H1 (cell line): ENCODE data around the gene ASXL1. TPM values are rescaled to one million over a fixed set of nuclear protein-coding genes. Genes with fewer than 3 reads are reported as not detected.

Source experiments
- CTCF ChIA-PET: fragments of 300-600 bp; sonication (Branson Sonifier 250); formaldehyde crosslinking; loops from one replicate; lab custom pipeline; 2021; ENCODE audit not compliant: partially characterized antibody; lab: Charles Lee
- POLR2A ChIA-PET: fragments of 300-600 bp; sonication (Branson Sonifier 250); formaldehyde crosslinking; loops from one replicate; lab custom pipeline; 2021; ENCODE audit warnings: inconsistent platforms; ENCODE audit not compliant: partially characterized antibody; lab: Charles Lee
- DNase-seq, 2 experiments: peaks; one replicate each; pipeline versions ENCODE4 v3.0.0 to v3.0.0-alpha.2; 2010 to 2022; ENCODE audit warnings: low spot score in 2 of 2, low read depth in 1 of 2, mixed read lengths in 1 of 2
- FAIRE-seq: peaks from 2 replicates; lab custom pipeline; 2011; peaks lifted over from hg19 to GRCh38; lab: Jason Lieb, UNC
- H2AFZ ChIP-seq: 2 replicates; pipeline ENCODE4 v1.8.1; 2012; ENCODE audit warnings: low read length, inconsistent platforms
- H2AK5ac ChIP-seq: 2 replicates; pipeline ENCODE4 v1.6.1; 2013; ENCODE audit warnings: low read depth, low read length
- H2BK120ac ChIP-seq: replicated peaks from 2 replicates; pipeline ENCODE3; 2013; ENCODE audit warnings: low read depth, low read length, inconsistent platforms
- H2BK12ac ChIP-seq: 2 replicates; pipeline ENCODE4 v1.6.1; 2013; ENCODE audit warnings: low read depth, low read length
- H2BK15ac ChIP-seq: 2 replicates; pipeline ENCODE4 v1.6.1; 2013; ENCODE audit warnings: low read length
- H2BK20ac ChIP-seq: 2 replicates; pipeline ENCODE4 v1.6.1; 2013; ENCODE audit warnings: low read length
- H2BK5ac ChIP-seq: 2 replicates; pipeline ENCODE4 v1.6.1; 2013; ENCODE audit warnings: low read depth, low read length
- H3K14ac ChIP-seq: 2 replicates; pipeline ENCODE4 v1.6.1; 2013; ENCODE audit warnings: inconsistent platforms; ENCODE audit not compliant: insufficient read length
- H3K18ac ChIP-seq: 2 replicates; pipeline ENCODE4 v1.6.1; 2013; ENCODE audit warnings: low read length; ENCODE audit errors: extremely low read depth
- H3K23ac ChIP-seq: 2 replicates; pipeline ENCODE4 v1.6.1; 2013; ENCODE audit warnings: inconsistent platforms; ENCODE audit not compliant: insufficient read length
- H3K23me2 ChIP-seq: 2 replicates; pipeline ENCODE4 v1.6.1; 2013; ENCODE audit warnings: low read depth, low read length
- H3K27ac ChIP-seq: 2 replicates; pipeline ENCODE4 v1.6.1; 2011; ENCODE audit warnings: low read depth, low read length, inconsistent platforms
- H3K27me3 ChIP-seq, 4 experiments: replicated peaks in 1 of 4; 1 replicate in 1 of 4; 2 replicates in 3 of 4; pipeline versions ENCODE4 v1.6.1 to v1.8.1; 2011 to 2013; ENCODE audit warnings: low read length in 3 of 4, mild to moderate bottlenecking in 3 of 4, inconsistent platforms in 2 of 4, mixed read lengths in 2 of 4, moderate library complexity in 1 of 4; ENCODE audit not compliant: control insufficient read depth in 3 of 4, insufficient read depth in 3 of 4; ENCODE audit errors: extremely low read depth in 1 of 4
- H3K36me3 ChIP-seq, 4 experiments: 2 replicates each; pipeline versions ENCODE4 v1.6.1 to v1.8.1; 2011 to 2013; ENCODE audit warnings: mild to moderate bottlenecking in 4 of 4, low read length in 3 of 4, moderate library complexity in 2 of 4, control low read depth in 1 of 4, inconsistent platforms in 1 of 4; ENCODE audit not compliant: insufficient read depth in 4 of 4, control insufficient read depth in 2 of 4
- H3K4ac ChIP-seq: replicated peaks from 2 replicates; pipeline ENCODE3; 2013; ENCODE audit warnings: low read length, low read depth, mixed read lengths, inconsistent platforms; ENCODE audit not compliant: insufficient read length
- H3K4me1 ChIP-seq, 4 experiments: replicated peaks in 1 of 4; 1 replicate in 1 of 4; 2 replicates in 3 of 4; pipeline versions ENCODE4 v1.6.1 to v1.8.1; 2011 to 2013; ENCODE audit warnings: low read length in 3 of 4, inconsistent platforms in 2 of 4, mixed read lengths in 1 of 4; ENCODE audit not compliant: insufficient read depth in 4 of 4, control insufficient read depth in 3 of 4
- H3K4me2 ChIP-seq, 2 experiments: 2 replicates each; pipeline versions ENCODE4 v1.6.1 to v1.8.1; 2011 to 2013; ENCODE audit warnings: low read depth in 2 of 2, low read length in 2 of 2, control low read depth in 1 of 2, inconsistent platforms in 1 of 2, mild to moderate bottlenecking in 1 of 2; ENCODE audit not compliant: insufficient read depth in 1 of 2
- H3K4me3 ChIP-seq, 4 experiments: fragments of 200-600, 300-600 bp in 1 of 4; sonication (generic), shearing (Covaris generic), sonication (Bioruptor Twin) in 1 of 4; 2 replicates each; pipeline versions ENCODE4 v1.5.1 to v1.8.1; 2011 to 2016; ENCODE audit warnings: low read length in 4 of 4, low read depth in 3 of 4, control low read depth in 2 of 4, inconsistent platforms in 2 of 4, mild to moderate bottlenecking in 2 of 4, mixed read lengths in 1 of 4, moderate library complexity in 1 of 4; ENCODE audit not compliant: insufficient read depth in 2 of 4; ENCODE audit errors: extremely low read depth in 1 of 4
- H3K56ac ChIP-seq: replicated peaks from 2 replicates; pipeline ENCODE3; 2013; ENCODE audit warnings: low read depth, mild to moderate bottlenecking, mixed read lengths, low read length, inconsistent platforms; ENCODE audit not compliant: insufficient read length
- H3K79me1 ChIP-seq: 2 replicates; pipeline ENCODE4 v1.6.1; 2013; ENCODE audit warnings: low read depth, low read length, control low read depth
- H3K79me2 ChIP-seq, 2 experiments: 2 replicates each; pipeline versions ENCODE4 v1.6.1 to v1.8.1; 2012 to 2013; ENCODE audit warnings: low read length in 2 of 2, mild to moderate bottlenecking in 2 of 2, inconsistent platforms in 1 of 2; ENCODE audit not compliant: insufficient read depth in 2 of 2, control insufficient read depth in 1 of 2
- H3K9ac ChIP-seq, 4 experiments: replicated peaks in 1 of 4; 1 replicate in 1 of 4; 2 replicates in 3 of 4; pipeline versions ENCODE4 v1.6.1 to v1.8.1; 2011 to 2013; ENCODE audit warnings: low read depth in 3 of 4, low read length in 3 of 4, control low read depth in 2 of 4, mild to moderate bottlenecking in 2 of 4, moderate library complexity in 2 of 4, inconsistent platforms in 1 of 4; ENCODE audit errors: extremely low read depth in 1 of 4
- H3K9me3 ChIP-seq, 2 experiments: 2 replicates each; pipeline versions ENCODE4 v1.6.1 to v1.8.1; 2012 to 2013; ENCODE audit warnings: mild to moderate bottlenecking in 2 of 2, moderate library complexity in 2 of 2, control low read depth in 1 of 2, inconsistent platforms in 1 of 2, low read depth in 1 of 2, low read length in 1 of 2, mixed read lengths in 1 of 2; ENCODE audit not compliant: insufficient read depth in 2 of 2
- H4K20me1 ChIP-seq, 2 experiments: replicated peaks in 1 of 2; 2 replicates each; pipeline versions ENCODE3 to v1.8.1; 2011 to 2013; ENCODE audit warnings: inconsistent platforms in 2 of 2, low read length in 2 of 2, mild to moderate bottlenecking in 1 of 2; ENCODE audit not compliant: insufficient read depth in 2 of 2, control insufficient read depth in 1 of 2
- H4K5ac ChIP-seq: 2 replicates; pipeline ENCODE4 v1.6.1; 2013; ENCODE audit warnings: low read length, low read depth, mixed read lengths, inconsistent platforms; ENCODE audit not compliant: insufficient read length
- H4K8ac ChIP-seq: 2 replicates; pipeline ENCODE4 v1.8.0; 2013; ENCODE audit warnings: mild to moderate bottlenecking, moderate library complexity, low read length, inconsistent platforms; ENCODE audit not compliant: insufficient read depth; ENCODE audit errors: extremely low read depth
- H4K91ac ChIP-seq: replicated peaks from 2 replicates; pipeline ENCODE3; 2013; ENCODE audit warnings: low read length, mixed read lengths, inconsistent platforms; ENCODE audit not compliant: insufficient read length
- YY1 ChIP-seq: IDR thresholded peaks from 2 replicates; pipeline ENCODE4 v1.6.1; 2011; ENCODE audit warnings: low read depth, mild to moderate bottlenecking, low read length
- WGBS, 2 experiments: shearing (Covaris generic) in 1 of 2; methylation state at CpG; one replicate each; pipeline versions ENCODE4 v1.1.6 to v1.1.7; 2013 to 2015; ENCODE audit warnings: low lambda C conversion rate in 2 of 2, mixed read lengths in 2 of 2, inconsistent platforms in 1 of 2, low coverage in 1 of 2, missing lambda C conversion rate in 1 of 2; ENCODE audit not compliant: insufficient replicate concordance in 2 of 2, insufficient coverage in 1 of 2, insufficient read length in 1 of 2; ENCODE audit errors: extremely low coverage in 1 of 2, missing lambda C conversion rate in 1 of 2; 5-methylcytosine and 5-hydroxymethylcytosine counted together
- polyA plus RNA-seq, 7 experiments: library from polyadenylated mRNA; depleted of rRNA in 3 of 7; stranded (reverse) in 5 of 7; unstranded in 2 of 7; fragments of >200 nt in 5 of 7; fragments of 200-250 nt in 2 of 7; gene quantifications; 1 replicate in 5 of 7; 2 replicates in 1 of 7; 4 replicates in 1 of 7; pipeline versions ENCODE4 v1.2.1 to v1.2.3, GENCODE V29; 2011 to 2013; ENCODE audit warnings: missing spikeins in 2 of 7, mixed read lengths in 2 of 7
- total RNA-seq: library from RNA; stranded (reverse); fragmentation: NEBNext Ultra II Directional; extraction: Animal tissue kit (Norgen Biotek cat#: 25700); gene quantifications from 2 replicates; pipeline ENCODE4 v1.2.1, GENCODE V29; 2021

Gene ASXL1
- total and polyA plus RNA-seq, 2 of the 8 experiments (the other 6 are each of a cell fraction or from before 2014, with no cell fraction given): 10.6 to 26.5 TPM

DNA sequence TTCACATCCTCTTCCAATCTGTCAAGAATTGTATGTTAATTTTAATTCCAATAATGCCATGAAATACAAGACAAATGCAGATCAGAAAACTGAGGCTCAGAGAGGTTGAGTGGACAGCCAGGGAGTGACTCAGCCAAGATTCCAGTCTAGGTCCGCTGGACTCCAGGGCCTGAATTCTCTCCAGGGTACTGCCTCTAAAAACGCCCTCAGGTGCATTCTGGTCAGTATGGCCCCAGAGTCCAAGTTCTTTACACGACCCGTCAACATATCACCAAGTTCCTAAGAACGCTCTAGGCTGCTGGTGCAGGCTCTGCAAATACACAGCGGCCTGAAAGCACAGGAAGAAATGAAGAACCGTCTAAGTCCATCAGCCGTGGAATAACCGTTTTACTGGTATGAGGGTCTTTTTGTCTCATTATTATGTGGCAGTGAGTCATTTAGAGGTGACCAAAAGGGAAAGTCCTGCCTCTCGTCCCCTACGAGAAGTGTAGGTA lies 709 bp upstream of the ASXL1 start:
- Histone ChIP-seq H3K27ac (no peak overlapping the region), H4K5ac (peak overlapping the region; percentile 27), H2AK5ac (no peak overlapping the region)
- DNase-seq: no peak
- TF ChIP-seq YY1: no peak
- TF ChIP-seq, all 59 proteins: peak for 0
- no peak overlapping the region for H2BK12ac ChIP-seq
- peak overlapping the region; percentile 94 to 96 for H3K4me2 ChIP-seq
- peak overlapping the region; percentile 65 to 98 (median 76); a peak in 7 of 8 replicates for H3K4me3 ChIP-seq
- H2BK20ac ChIP-seq: no peak overlapping the region
- no peak overlapping the region for H3K14ac ChIP-seq
- H2BK120ac ChIP-seq: no peak overlapping the region
- peak overlapping the region; percentile 14 to 70 (median 36); a peak in 6 of 7 replicates for H3K9ac ChIP-seq
- peaks cover 0 to 3% (median 0%) of the 10 kb centered on the region in 4 experiments; a peak in 3 of 7 replicates for H3K4me1 ChIP-seq
- 0 out of 2 replicates have a peak overlapping the region, but pooled peaks have one; percentile 52 for H4K8ac ChIP-seq
- H4K91ac ChIP-seq: peak overlapping the region; percentile 22
- H2BK5ac ChIP-seq: no peak overlapping the region
- H3K36me3 ChIP-seq: no peaks in the 10 kb centered on the region
- H3K79me1 ChIP-seq: no peaks in the 10 kb centered on the region
- peak overlapping the region; percentile 98 for H2AFZ ChIP-seq
- no peak for FAIRE-seq
- H3K23me2 ChIP-seq: peaks cover 4% of the 10 kb centered on the region
- H3K27me3 ChIP-seq: peaks cover 16 to 31% (median 30%) of the 10 kb centered on the region in 4 experiments
- H3K79me2 ChIP-seq: peaks cover 4 to 17% of the 10 kb centered on the region in 2 experiments
- no peak overlapping the region for H3K56ac ChIP-seq
- peaks cover 19 to 20% of the 10 kb centered on the region in 2 experiments for H4K20me1 ChIP-seq
- H2BK15ac ChIP-seq: no peak overlapping the region
- ChIA-PET CTCF (interaction anchor here (0.9 to 1.1 kb wide), 2 partner anchors 21 to 248 kb away, joined by 3 to 5 read pairs; partner anchors contain the start of gene TM9SF4), POLR2A (interaction anchor here (0.7 to 2.2 kb wide), 4 partner anchors 9 to 266 kb away, joined by 3 to 8 read pairs (median 4); no protein-coding TSS in a partner anchor)
- no peak overlapping the region for H3K23ac ChIP-seq
- WGBS, 2 experiments: 12% methylated on average over 11 of the region's 11 CpGs; no CpG with 5 or more reads in 1 of the 2 experiments
- H3K9me3 ChIP-seq: no peaks in the 10 kb centered on the region; a peak in 1 of 4 replicates
- no peak overlapping the region for H3K4ac ChIP-seq
- H3K18ac ChIP-seq: no peak overlapping the region
